ENCODE results near the gene TCF25. TPM values are rescaled to one million over a fixed set of nuclear protein-coding genes. Genes with fewer than 3 reads are reported as not detected.

The TCF25 gene
- total RNA-seq, 1 donor from 2014 or later, result 323 TPM

GRCh38 chr16:89837014-89837546 lies 36.3 kb upstream of the TCF25 start:
- Mint-ChIP-seq H3K4me1 (no peaks in the 10 kb centered on the region), H3K36me3 (no peaks in the 10 kb centered on the region), H3K4me3 (no peak overlapping the region), H3K27me3 (ENCODE audit: low read depth) (no peaks in the 10 kb centered on the region), H3K27ac (no peak overlapping the region), H3K9me3 (no peaks in the 10 kb centered on the region)
- no peak for TF ChIP-seq CTCF (IDR thresholded peaks at IDR 0.05; ENCODE audit: unreplicated experiment)
- no peak for DNase-seq (ENCODE audit: low spot score in 2 of 2, unreplicated experiment in 2 of 2)

- Mint-ChIP-seq H3K4me3 (no peak overlapping the region), H3K9me3 (no peaks in the 10 kb centered on the region), H3K27ac (no peak overlapping the region), H3K27me3 (ENCODE audit: low read depth) (no peaks in the 10 kb centered on the region), H3K36me3 (no peaks in the 10 kb centered on the region), H3K4me1 (peaks cover 6% of the 10 kb centered on the region)
- no peak for TF ChIP-seq CTCF (IDR thresholded peaks at IDR 0.05; ENCODE audit: unreplicated experiment)
- DNase-seq (ENCODE audit: low spot score in 2 of 2, unreplicated experiment in 2 of 2), result no peak
Measured at GRCh38 chr16:89841275-89841674, 32.1 kb upstream of the TCF25 start.

- no peaks in the 10 kb centered on the region for H3K27me3 Mint-ChIP-seq (ENCODE audit: low read depth)
- H3K4me3 Mint-ChIP-seq, result no peak overlapping the region
- no peak for DNase-seq (ENCODE audit: low spot score in 2 of 2, unreplicated experiment in 2 of 2)
- no peak for TF ChIP-seq CTCF (IDR thresholded peaks at IDR 0.05; ENCODE audit: unreplicated experiment)
- H3K36me3 Mint-ChIP-seq, result no peaks in the 10 kb centered on the region
- peaks cover 10% of the 10 kb centered on the region for H3K4me1 Mint-ChIP-seq
- H3K9me3 Mint-ChIP-seq, result no peaks in the 10 kb centered on the region
- peak overlapping the region; percentile 7 for H3K27ac Mint-ChIP-seq
Measured at GRCh38 chr16:89842471-89843408, 30.7 kb upstream of the TCF25 start.

GRCh38 chr16:89843409-89844350 lies 29.7 kb upstream of the TCF25 start:
- Mint-ChIP-seq H3K36me3 (no peaks in the 10 kb centered on the region), H3K4me3 (no peak overlapping the region), H3K27me3 (ENCODE audit: low read depth) (no peaks in the 10 kb centered on the region), H3K4me1 (peaks cover 10% of the 10 kb centered on the region), H3K27ac (peak overlapping the region; percentile 7), H3K9me3 (no peaks in the 10 kb centered on the region)
- TF ChIP-seq CTCF (IDR thresholded peaks at IDR 0.05; ENCODE audit: unreplicated experiment), result no peak
- no peak for DNase-seq (ENCODE audit: low spot score in 2 of 2, unreplicated experiment in 2 of 2)

- H3K4me3 Mint-ChIP-seq, result no peak overlapping the region
- TF ChIP-seq CTCF (IDR thresholded peaks at IDR 0.05; ENCODE audit: unreplicated experiment), result no peak
- peaks cover 10% of the 10 kb centered on the region for H3K4me1 Mint-ChIP-seq
- no peak overlapping the region for H3K27ac Mint-ChIP-seq
- no peaks in the 10 kb centered on the region for H3K9me3 Mint-ChIP-seq
- no peaks in the 10 kb centered on the region for H3K27me3 Mint-ChIP-seq (ENCODE audit: low read depth)
- peaks cover 3% of the 10 kb centered on the region for H3K36me3 Mint-ChIP-seq
- DNase-seq (ENCODE audit: low spot score in 2 of 2, unreplicated experiment in 2 of 2), result no peak
Measured at GRCh38 chr16:89844739-89845339, 28.6 kb upstream of the TCF25 start.

Data from mesothelial cell of epicardium (in vitro differentiated cells).